ENCODE data around the gene MCFD2. TPM values are rescaled to one million over a fixed set of nuclear protein-coding genes. Genes with fewer than 3 reads are reported as not detected.

Gene MCFD2
- total RNA-seq, 1 experiment from 2014 or later: 350 TPM

Small RNA genes lying within 50 kb of the gene (small RNA-seq; reads per million reads assigned to genes)
- gene AC093732.2: not detected

Other genes starting within 250 kb of the MCFD2 start
- 27.6 and 33.8 TPM in 2 replicates for gene SOCS5, start 216.5 kb downstream of the MCFD2 start, total RNA-seq (2014; rRNA removed; shearing (Covaris generic))
- gene TTC7A, start 25.4 kb upstream of the MCFD2 start, total RNA-seq (2014; rRNA removed; shearing (Covaris generic)): 11.2 and 12.1 TPM in 2 replicates
- gene STPG4, start 239.5 kb upstream of the MCFD2 start, total RNA-seq (2014; rRNA removed; shearing (Covaris generic)): 0.10 and 0.70 TPM in 2 replicates